ENCODE measurements around the gene TEX36. TPM values are rescaled to one million over a fixed set of nuclear protein-coding genes. Genes with fewer than 3 reads are reported as not detected.

The TEX36 gene
- total and polyA plus RNA-seq, 2 donors (not counting 1 experiment from before 2014, with no cell fraction given) = not detected

DNA sequence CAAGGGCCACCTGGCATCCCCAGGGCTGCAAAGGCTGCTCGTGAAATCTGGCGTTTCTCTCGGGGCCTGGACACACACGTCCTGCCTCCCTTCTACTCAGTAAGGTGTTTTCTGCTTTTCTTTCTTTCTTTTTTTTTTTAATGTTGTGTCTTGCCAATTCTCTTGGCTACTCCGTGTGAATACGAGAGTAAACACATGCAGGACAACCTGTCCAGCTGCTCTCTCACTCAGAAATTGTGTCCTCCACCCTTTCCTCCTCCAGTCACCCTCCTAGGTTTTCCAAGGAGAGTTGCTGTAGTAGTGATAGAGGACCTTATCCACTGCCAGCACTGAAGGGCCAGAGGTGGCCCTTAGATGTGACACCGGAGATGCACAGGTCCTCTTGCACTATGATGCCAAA, 858 bp upstream of the TEX36 start:
- H3K4me3 ChIP-seq (ENCODE audit: control extremely low read depth in 1 of 5, extremely low read depth in 1 of 5, insufficient read depth in 1 of 5, low read depth in 2 of 5, low read length in 4 of 5) = no peak overlapping the region
- no peak overlapping the region for H2AFZ ChIP-seq (ENCODE audit: insufficient read depth, low read depth, low read length, poor library complexity, severe bottlenecking)
- ATAC-seq (ENCODE audit: low read depth) (no peak), DNase-seq (no peak)
- peaks cover 0 to 4% (median 0%) of the 10 kb centered on the region in 3 donors for H3K9me3 ChIP-seq (ENCODE audit: control extremely low read depth in 1 of 3, control insufficient read depth in 2 of 3, insufficient read depth in 1 of 3, low read length in 2 of 3)
- 73% methylated on average over 3 of the region's 7 CpGs for WGBS (ENCODE audit: insufficient coverage)
- POLR2A ChIA-PET = no interaction called here
- no peak overlapping the region for H3K4me2 ChIP-seq (replicated peaks; ENCODE audit: low read depth, low read length, poor library complexity, severe bottlenecking)
- no peak overlapping the region for H3K9ac ChIP-seq (ENCODE audit: low read length)
- H3K4me3 Mint-ChIP-seq = no peak overlapping the region
- no peaks in the 10 kb centered on the region for H4K20me1 ChIP-seq (ENCODE audit: control insufficient read depth, insufficient read depth, low read length, poor library complexity, severe bottlenecking)
- no peaks in the 10 kb centered on the region for H3K36me3 ChIP-seq (replicated peaks in 1 of 2; ENCODE audit: control extremely low read depth in 1 of 2, control insufficient read depth in 1 of 2, extremely low read depth in 1 of 2, insufficient read depth in 2 of 2, low read length in 1 of 2)
- H3K9me3 Mint-ChIP-seq (ENCODE audit: insufficient read depth) = no peaks in the 10 kb centered on the region
- H3K27me3 ChIP-seq (replicated peaks in 1 of 4; ENCODE audit: control extremely low read depth in 1 of 4, control insufficient read depth in 3 of 4, insufficient read depth in 4 of 4, low read length in 3 of 4) = peaks cover 0 to 14% (median 3%) of the 10 kb centered on the region in 4 experiments
- intact Hi-C loops (cut with micrococcal nuclease) = no loop called here
- no peak overlapping the region for H3K27ac Mint-ChIP-seq
- TF ChIP-seq CTCF (IDR thresholded peaks at IDR 0.05) = no peak
- TF ChIP-seq EZH2 (IDR thresholded peaks at IDR 0.05; ENCODE audit: borderline replicate concordance, insufficient read depth, low read depth, low read length, poor library complexity, severe bottlenecking) = no peak
- H3K4me1 Mint-ChIP-seq = no peaks in the 10 kb centered on the region
- H3K4me1 ChIP-seq (ENCODE audit: control insufficient read depth in 2 of 2, insufficient read depth in 2 of 2, low read length in 2 of 2) = no peaks in the 10 kb centered on the region
- H3K27ac ChIP-seq (ENCODE audit: low read length in 2 of 2) = no peak overlapping the region
- peaks cover 19% of the 10 kb centered on the region for H3K27me3 Mint-ChIP-seq
- CTCF ChIA-PET = interaction anchor here (0.7 kb wide), 1 partner anchor 21 kb away, joined by 3 read pairs; no protein-coding TSS in a partner anchor
- H3K79me2 ChIP-seq (ENCODE audit: control insufficient read depth, insufficient read depth, low read length) = no peaks in the 10 kb centered on the region

- no peak overlapping the region for H3K9ac ChIP-seq (ENCODE audit: low read length)
- H3K27ac ChIP-seq (ENCODE audit: low read length in 2 of 2) = no peak overlapping the region
- POLR2A ChIA-PET = no interaction called here
- H3K27me3 Mint-ChIP-seq = peaks cover 15% of the 10 kb centered on the region
- peaks cover 3 to 28% (median 15%) of the 10 kb centered on the region in 3 donors for H3K9me3 ChIP-seq (ENCODE audit: control extremely low read depth in 1 of 3, control insufficient read depth in 2 of 3, insufficient read depth in 1 of 3, low read length in 2 of 3)
- no peak for TF ChIP-seq EZH2 (IDR thresholded peaks at IDR 0.05; ENCODE audit: borderline replicate concordance, insufficient read depth, low read depth, low read length, poor library complexity, severe bottlenecking)
- no peak for TF ChIP-seq CTCF (IDR thresholded peaks at IDR 0.05)
- H3K4me3 ChIP-seq (ENCODE audit: control extremely low read depth in 1 of 5, extremely low read depth in 1 of 5, insufficient read depth in 1 of 5, low read depth in 2 of 5, low read length in 4 of 5) = no peak overlapping the region
- no peaks in the 10 kb centered on the region for H4K20me1 ChIP-seq (ENCODE audit: control insufficient read depth, insufficient read depth, low read length, poor library complexity, severe bottlenecking)
- H3K4me3 Mint-ChIP-seq = no peak overlapping the region
- intact Hi-C loops (cut with micrococcal nuclease) = no loop called here
- WGBS (ENCODE audit: insufficient coverage) = 100% methylated on average over 5 of the region's 11 CpGs
- no peaks in the 10 kb centered on the region for H3K36me3 ChIP-seq (replicated peaks in 1 of 2; ENCODE audit: control extremely low read depth in 1 of 2, control insufficient read depth in 1 of 2, extremely low read depth in 1 of 2, insufficient read depth in 2 of 2, low read length in 1 of 2)
- no peaks in the 10 kb centered on the region for H3K79me2 ChIP-seq (ENCODE audit: control insufficient read depth, insufficient read depth, low read length)
- no peaks in the 10 kb centered on the region for H3K4me1 ChIP-seq (ENCODE audit: control insufficient read depth in 2 of 2, insufficient read depth in 2 of 2, low read length in 2 of 2)
- CTCF ChIA-PET = no interaction called here
- ATAC-seq (ENCODE audit: low read depth) (no peak), DNase-seq (no peak)
- H2AFZ ChIP-seq (ENCODE audit: insufficient read depth, low read depth, low read length, poor library complexity, severe bottlenecking) = no peak overlapping the region
- H3K4me2 ChIP-seq (replicated peaks; ENCODE audit: low read depth, low read length, poor library complexity, severe bottlenecking) = no peak overlapping the region
- H3K9me3 Mint-ChIP-seq (ENCODE audit: insufficient read depth) = peaks cover 7% of the 10 kb centered on the region
- H3K4me1 Mint-ChIP-seq = no peaks in the 10 kb centered on the region
- H3K27me3 ChIP-seq (replicated peaks in 1 of 4; ENCODE audit: control extremely low read depth in 1 of 4, control insufficient read depth in 3 of 4, insufficient read depth in 4 of 4, low read length in 3 of 4) = peaks cover 0 to 14% (median 3%) of the 10 kb centered on the region in 4 experiments
- H3K27ac Mint-ChIP-seq = no peak overlapping the region
Observed at GRCh38 chr10:125679436-125679835, 3.5 kb downstream of the TEX36 start.
